Hematopoietic multipotent progenitor cell treated with erythropoietin and hydrocortisone succinate and interleukin-3 and kit ligand, for 6 days (in vitro differentiated cells): Measurements from ENCODE around the gene KCNB1.

Source experiments
- DNase-seq: peaks from one replicate; pipeline ENCODE4 v3.0.0-alpha.2; 2015

KCNB1 gene

GRCh38 chr20:49347156-49347555 is 135.3 kb downstream of the KCNB1 start:
- no peak for DNase-seq

GRCh38 chr20:49346682-49347081 is 135.8 kb downstream of the KCNB1 start:
- no peak for DNase-seq

- no peak for DNase-seq
These were observed 136.9 kb downstream of the KCNB1 start for GRCh38 chr20:49345524-49345923.

- DNase-seq, result no peak
These were observed 137.5 kb downstream of the KCNB1 start for GRCh38 chr20:49344975-49345374.

- DNase-seq, result no peak
These were observed 138.3 kb downstream of the KCNB1 start for GRCh38 chr20:49344140-49344539.

- no peak for DNase-seq
These were observed 139.2 kb downstream of the KCNB1 start for GRCh38 chr20:49343246-49343645.

- no peak for DNase-seq
These were observed 142.1 kb downstream of the KCNB1 start for GRCh38 chr20:49340161-49340966.

- no peak for DNase-seq
These were observed 143.3 kb downstream of the KCNB1 start for GRCh38 chr20:49339123-49339522.

- DNase-seq, result no peak
These were observed 144.4 kb downstream of the KCNB1 start for GRCh38 chr20:49338061-49338460.

- DNase-seq, result no peak
These were observed 145.1 kb downstream of the KCNB1 start for GRCh38 chr20:49337357-49337756.

- DNase-seq, result no peak
These were observed 145.7 kb downstream of the KCNB1 start for GRCh38 chr20:49336786-49337185.

- DNase-seq, result no peak
These were observed 147.0 kb downstream of the KCNB1 start for GRCh38 chr20:49335476-49335875.

- DNase-seq, result no peak
These were observed 151.5 kb downstream of the KCNB1 start for GRCh38 chr20:49330701-49331615.

GRCh38 chr20:49328790-49329189 is 153.7 kb downstream of the KCNB1 start:
- DNase-seq, result no peak

GRCh38 chr20:49326026-49326425 is 156.4 kb downstream of the KCNB1 start:
- DNase-seq, result no peak

- DNase-seq, result no peak
These were observed 158.2 kb downstream of the KCNB1 start for GRCh38 chr20:49324306-49324705.

GRCh38 chr20:49323622-49324238 is 158.7 kb downstream of the KCNB1 start:
- peak; percentile 87 for DNase-seq

GRCh38 chr20:49320460-49320859 is 162.0 kb downstream of the KCNB1 start:
- peak; percentile 37 for DNase-seq

GRCh38 chr20:49319208-49319809 is 163.2 kb downstream of the KCNB1 start:
- DNase-seq, result peak; percentile 43

GRCh38 chr20:49318430-49319207 is 163.8 kb downstream of the KCNB1 start:
- no peak for DNase-seq

- DNase-seq, result no peak
These were observed 164.4 kb downstream of the KCNB1 start for GRCh38 chr20:49318091-49318429.

GRCh38 chr20:49316704-49317103 is 165.8 kb downstream of the KCNB1 start:
- no peak for DNase-seq
